GM12891 (cell line): ENCODE results near the gene SH3BGRL2.
"Not testable (repeated sequence)": the region's sequence is repeated elsewhere in the genome, so short reads cannot be mapped to it uniquely, and the experiment has no call there.

Source experiments
- DNase-seq: peaks from one replicate; pipeline ENCODE4 v3.0.0; 2011; ENCODE audit warnings: low spot score; ENCODE audit not compliant: insufficient read length
- FAIRE-seq: peaks from 2 replicates; lab custom pipeline; 2011; peaks lifted over from hg19 to GRCh38; lab: Jason Lieb, UNC
- PAX5 ChIP-seq: IDR thresholded peaks from 2 replicates; pipeline ENCODE4 v1.6.1; 2011; ENCODE audit warnings: low read length, moderate library complexity, mild to moderate bottlenecking; ENCODE audit not compliant: insufficient read depth, severe bottlenecking
- POLR2A ChIP-seq: IDR thresholded peaks from 2 replicates; pipeline ENCODE4 v1.6.1; 2011; ENCODE audit warnings: low read depth, low read length, control low read depth
- POLR2AphosphoS5 ChIP-seq: IDR thresholded peaks from 2 replicates; pipeline ENCODE4 v1.6.1; 2011; ENCODE audit warnings: low read depth, low read length, control low read depth
- POU2F2 ChIP-seq: IDR thresholded peaks from 2 replicates; pipeline ENCODE4 v1.6.1; 2011; ENCODE audit warnings: low read depth, mild to moderate bottlenecking, control low read depth, low read length, moderate library complexity
- SPI1 ChIP-seq: IDR thresholded peaks from 2 replicates; pipeline ENCODE4 v1.6.1; 2011; ENCODE audit warnings: low read depth, low read length, control low read depth
- TAF1 ChIP-seq: IDR thresholded peaks from 2 replicates; pipeline ENCODE4 v1.6.1; 2011; ENCODE audit warnings: low read depth, low read length, control low read depth

Gene SH3BGRL2

DNA sequence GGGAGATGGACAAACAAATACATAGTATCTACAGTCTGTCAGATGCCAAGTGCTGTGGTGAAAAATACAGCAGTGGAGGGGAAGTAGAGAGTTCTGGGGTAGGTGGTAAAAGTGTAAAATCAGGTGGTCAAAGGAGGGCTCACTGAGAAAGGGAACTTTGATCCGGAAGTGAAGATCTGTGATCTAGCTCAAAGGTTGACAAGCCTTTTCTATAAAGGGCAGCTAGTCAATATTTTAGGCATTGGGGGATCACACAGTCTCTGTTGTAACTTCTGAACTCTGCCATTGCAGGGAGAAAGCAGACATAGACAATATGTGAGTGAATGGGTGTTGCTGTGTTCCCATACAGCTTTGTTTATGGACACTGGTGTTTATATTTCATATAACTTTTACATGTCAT is 38.6 kb downstream of the SH3BGRL2 start:
- DNase-seq (no peak), FAIRE-seq (no peak)
- TF ChIP-seq POLR2A = no peak
- TF ChIP-seq PAX5 = no peak

DNA sequence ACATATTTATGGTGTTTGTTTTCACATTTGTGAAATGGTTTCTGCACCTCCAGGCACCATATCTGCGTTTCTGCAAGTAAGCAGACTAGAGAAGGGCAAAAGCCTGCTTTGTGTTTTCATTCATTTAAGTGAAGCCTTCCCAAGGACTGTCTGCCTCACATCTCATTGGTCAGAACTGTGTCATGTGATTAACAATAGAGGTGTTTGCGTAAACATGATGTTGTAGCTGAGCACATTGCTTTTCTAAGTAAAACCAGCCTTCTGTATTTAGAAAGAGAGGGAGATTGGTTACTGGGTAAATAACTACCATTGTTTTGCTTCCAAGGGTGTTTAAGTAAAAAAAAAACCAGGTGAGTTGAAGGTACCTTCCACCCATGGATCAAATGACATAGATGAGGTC is 39.7 kb downstream of the SH3BGRL2 start:
- FAIRE-seq (no peak), DNase-seq (no peak)
- TF ChIP-seq POLR2AphosphoS5 (no peak), POLR2A (no peak), POU2F2 (no peak), SPI1 (no peak)

DNA sequence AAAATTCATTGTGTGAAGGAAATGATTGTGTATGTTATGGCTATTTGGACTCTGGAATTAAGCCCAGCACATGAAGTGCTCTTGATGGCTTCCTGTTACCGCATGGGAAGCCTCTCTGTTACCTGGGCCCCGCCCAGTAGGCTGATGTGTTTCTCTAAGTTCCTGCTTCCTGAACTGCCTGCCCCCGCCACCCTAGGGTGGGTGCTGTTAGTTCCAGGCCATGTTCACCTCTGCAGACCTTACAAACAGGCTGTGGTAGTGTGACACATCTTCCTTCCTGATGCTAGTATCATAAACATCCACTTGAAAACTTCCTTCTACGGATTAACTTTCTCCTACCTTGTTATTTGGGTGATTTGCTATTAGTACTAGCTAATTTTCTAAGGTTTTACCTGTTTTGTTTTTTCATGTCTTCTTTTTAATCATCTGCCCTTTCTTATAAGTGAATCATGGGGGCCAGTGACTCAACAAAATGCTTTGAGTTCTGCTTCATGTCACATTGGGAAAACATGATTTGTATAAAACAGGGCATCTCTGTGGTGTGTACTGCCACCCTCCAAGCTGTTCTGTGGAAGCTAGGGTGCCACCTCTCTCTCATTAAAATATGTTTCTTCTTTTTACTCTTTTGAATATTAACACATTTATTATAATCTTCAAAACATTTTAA is 40.6 kb downstream of the SH3BGRL2 start:
- FAIRE-seq (peak; percentile 57), DNase-seq (no peak)
- TF ChIP-seq POU2F2 = no peak
- TF ChIP-seq POLR2AphosphoS5 = no peak
- TF ChIP-seq SPI1 = no peak
- TF ChIP-seq TAF1 = no peak
- no peak for TF ChIP-seq POLR2A
- TF ChIP-seq PAX5 = no peak

DNA sequence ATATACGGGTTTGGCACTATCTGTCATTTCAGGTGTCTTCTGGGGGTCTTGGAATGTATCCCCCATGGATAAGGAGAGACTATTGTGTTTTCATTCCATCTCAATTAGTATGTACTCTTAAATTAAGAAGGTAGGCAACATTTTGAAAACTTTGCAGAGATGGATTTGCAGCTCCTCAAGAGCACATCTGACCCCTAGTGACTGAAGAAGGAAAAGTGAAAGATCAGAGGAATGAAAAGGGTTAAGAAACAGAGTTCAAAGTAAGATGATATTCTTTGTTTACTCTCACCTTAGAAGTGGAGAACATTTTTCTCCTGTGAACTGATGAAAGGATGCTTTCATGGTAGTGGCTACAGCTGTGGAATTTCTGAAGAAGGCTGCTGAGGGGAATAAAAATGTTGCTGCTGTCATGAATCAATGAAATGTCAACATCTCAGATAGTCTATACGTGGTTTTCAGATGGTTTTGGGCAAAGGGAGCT is 41.5 kb downstream of the SH3BGRL2 start:
- no peak for DNase-seq
- FAIRE-seq = no peak
- no peak for TF ChIP-seq POLR2AphosphoS5
- TF ChIP-seq TAF1 = no peak
- no peak for TF ChIP-seq POLR2A
- no peak for TF ChIP-seq POU2F2
- TF ChIP-seq PAX5 = no peak
- TF ChIP-seq SPI1 = no peak

DNA sequence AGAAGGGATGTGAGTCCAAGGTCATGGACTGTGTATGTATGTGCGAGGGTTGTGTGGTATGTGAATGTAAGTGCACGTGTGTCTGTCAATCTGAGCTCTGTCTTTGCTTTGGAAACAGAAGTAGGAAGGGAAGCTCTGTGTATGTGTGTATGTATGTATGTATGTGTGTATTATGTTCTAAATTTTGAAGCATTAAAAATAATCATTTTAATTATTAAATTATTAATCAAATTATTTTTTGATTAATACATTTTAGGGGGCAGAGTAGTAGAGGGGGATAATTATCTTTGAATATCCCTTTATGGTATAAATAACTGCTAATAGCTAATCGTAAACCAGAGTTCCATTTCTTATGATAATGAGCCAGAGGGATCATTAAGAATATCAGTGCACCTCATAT is 42.8 kb downstream of the SH3BGRL2 start:
- no peak for TF ChIP-seq TAF1
- no peak for TF ChIP-seq POU2F2
- TF ChIP-seq SPI1 = no peak
- no peak for TF ChIP-seq POLR2A
- no peak for TF ChIP-seq POLR2AphosphoS5
- FAIRE-seq = no peak
- DNase-seq = no peak

DNA sequence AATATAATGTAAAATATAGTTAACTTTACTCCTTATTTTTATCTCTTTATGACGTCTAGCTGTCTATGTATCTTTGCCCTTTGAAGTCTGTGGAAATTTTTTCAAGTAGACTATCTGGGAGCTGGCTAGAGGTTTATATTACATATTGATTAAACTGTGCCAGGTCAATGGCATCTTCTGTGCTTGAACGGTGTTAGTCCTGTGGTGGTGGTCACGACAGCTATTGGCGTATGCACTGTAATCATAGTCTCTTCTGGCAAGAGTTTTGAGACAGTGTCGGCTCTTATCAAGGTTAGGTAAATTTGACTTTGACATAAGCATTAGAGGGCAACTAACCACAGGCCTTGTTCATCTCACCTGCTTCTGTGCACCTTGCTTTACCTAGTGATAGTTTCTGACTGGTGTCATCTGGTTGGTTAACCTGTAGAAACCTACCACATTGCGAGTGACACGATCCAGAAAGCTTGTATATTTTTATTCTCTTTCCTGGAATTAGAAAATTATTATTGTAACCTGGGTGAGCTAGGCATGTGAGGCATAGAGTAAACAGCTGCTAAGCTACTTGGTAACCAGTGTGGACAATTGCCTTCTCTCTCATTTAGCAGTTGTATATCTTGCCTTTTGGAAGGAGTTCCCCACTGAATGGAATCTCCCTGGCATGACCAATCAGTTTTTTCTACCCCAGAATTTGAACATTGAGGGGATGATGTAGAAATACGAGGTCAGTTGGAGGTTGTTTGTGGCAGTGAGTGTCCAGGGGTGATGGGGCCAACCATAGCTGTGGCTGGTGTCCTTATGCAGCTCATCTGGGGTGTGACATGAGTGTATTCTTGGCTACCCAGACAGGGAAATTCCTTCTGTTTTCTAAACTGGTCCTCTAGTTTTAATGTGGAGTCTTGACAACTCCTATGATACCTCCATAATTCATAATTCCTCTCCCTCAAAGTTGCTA is 45.9 kb downstream of the SH3BGRL2 start:
- FAIRE-seq (no peak), DNase-seq (no peak)
- TF ChIP-seq TAF1 = no peak
- TF ChIP-seq POU2F2 = no peak
- no peak for TF ChIP-seq POLR2A
- no peak for TF ChIP-seq SPI1
- TF ChIP-seq POLR2AphosphoS5 = no peak
- no peak for TF ChIP-seq PAX5

DNA sequence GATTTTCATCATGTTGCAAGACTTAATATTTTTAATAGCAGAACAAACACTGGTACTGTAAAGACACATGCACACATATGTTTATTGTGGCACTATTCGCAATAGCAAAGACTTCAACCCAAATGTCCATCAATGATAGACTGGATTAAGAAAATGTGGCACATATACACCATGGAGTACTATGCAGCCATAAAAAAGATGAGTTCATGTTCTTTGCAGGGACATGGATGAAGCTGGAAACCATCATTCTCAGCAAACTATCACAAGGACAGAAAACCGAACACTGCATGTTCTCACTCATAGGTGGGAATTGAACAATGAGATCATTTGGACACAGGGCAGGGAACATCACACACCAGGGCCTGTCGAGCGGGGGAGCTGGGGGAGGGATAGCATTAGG is 51.6 kb downstream of the SH3BGRL2 start:
- not testable (repeated sequence) for DNase-seq, FAIRE-seq

DNA sequence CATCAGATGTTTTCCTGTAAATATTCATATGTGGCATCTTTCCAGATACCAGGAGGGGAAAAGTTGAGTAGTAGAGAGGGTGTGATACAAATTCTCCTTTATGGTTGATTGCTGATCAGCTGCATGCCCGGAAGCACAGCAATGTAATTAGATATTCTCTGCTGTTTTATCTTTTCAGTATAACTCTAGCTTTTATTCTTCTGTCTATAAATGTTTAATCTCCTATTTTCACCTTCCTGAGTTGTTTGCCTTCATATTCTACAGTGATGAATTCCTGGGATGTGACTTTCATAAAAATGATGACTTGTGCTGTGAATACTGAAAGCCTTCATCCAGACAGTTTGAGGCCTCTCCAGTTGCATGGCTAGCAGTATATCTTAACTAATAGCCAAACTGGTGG is 53.7 kb downstream of the SH3BGRL2 start:
- FAIRE-seq (no peak), DNase-seq (no peak)
- TF ChIP-seq SPI1 = no peak
- no peak for TF ChIP-seq TAF1
- no peak for TF ChIP-seq PAX5
- no peak for TF ChIP-seq POU2F2
- no peak for TF ChIP-seq POLR2AphosphoS5
- no peak for TF ChIP-seq POLR2A

DNA sequence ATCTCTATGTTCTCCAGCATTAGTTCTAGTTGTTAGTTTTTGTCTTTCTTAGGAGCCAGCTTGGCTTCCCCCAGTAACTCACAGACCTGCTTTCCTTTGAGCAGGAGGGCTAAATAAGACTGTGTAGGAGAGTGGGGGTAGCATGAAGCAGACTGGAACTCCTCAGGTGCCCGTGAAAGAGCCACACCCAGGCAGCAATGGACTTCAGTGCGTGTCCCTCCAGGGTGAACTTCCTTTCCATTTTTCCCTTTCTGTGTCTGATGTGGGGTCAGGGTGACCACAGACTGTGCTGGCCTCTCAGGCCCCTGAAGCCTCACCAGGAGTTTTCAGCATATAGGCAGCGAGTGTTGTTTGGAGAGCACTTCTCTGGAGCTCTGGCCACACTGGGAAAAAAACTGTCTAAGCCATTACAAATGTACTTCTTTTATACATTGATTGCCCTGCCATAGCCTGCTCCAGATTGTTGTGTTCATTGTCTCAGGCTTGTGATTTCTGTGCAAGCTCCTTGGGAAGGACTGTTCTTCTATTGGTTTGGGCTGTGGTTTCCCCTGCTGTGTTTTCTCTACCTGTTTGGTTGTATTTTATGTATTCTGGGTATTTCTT is 55.7 kb downstream of the SH3BGRL2 start:
- TF ChIP-seq TAF1 (no peak), POLR2AphosphoS5 (no peak), PAX5 (no peak), SPI1 (no peak), POU2F2 (no peak), POLR2A (no peak)
- FAIRE-seq (no peak), DNase-seq (no peak)

DNA sequence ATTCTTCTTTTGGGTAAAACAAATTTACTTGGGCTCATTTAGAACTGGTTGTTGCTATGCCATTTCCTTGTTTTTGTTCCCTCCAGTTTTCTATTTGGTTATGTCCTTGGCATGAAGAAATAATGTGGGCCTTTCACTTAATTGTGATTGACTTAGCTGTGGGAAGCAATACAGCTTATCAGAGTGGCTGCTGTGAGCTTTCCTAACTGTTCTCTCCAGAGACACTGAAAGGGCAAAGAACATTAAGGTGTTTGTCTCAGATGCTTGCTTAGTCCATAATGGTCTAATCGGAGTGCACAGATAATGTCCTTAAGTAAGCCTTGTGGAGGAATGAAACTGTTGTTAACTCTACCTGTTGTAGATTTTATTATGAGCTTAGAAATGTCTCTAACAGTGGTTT is 56.6 kb downstream of the SH3BGRL2 start:
- FAIRE-seq = no peak

More for the DNA sequence above, 56.6 kb downstream of the SH3BGRL2 start:
- no peak for DNase-seq
- TF ChIP-seq POLR2AphosphoS5 (no peak), TAF1 (no peak), PAX5 (no peak), POU2F2 (no peak), POLR2A (no peak), SPI1 (no peak)
